RPMI8226 (cell line): ENCODE data around the gene ANXA11.
"Not testable (repeated sequence)": the region's sequence is repeated elsewhere in the genome, so short reads cannot be mapped to it uniquely, and the experiment has no call there.

ENCODE experiments used
- DNase-seq: peaks from one replicate; pipeline ENCODE4 v3.0.0-alpha.2; 2015

ANXA11 gene

GRCh38 chr10:80205477-80206276 lies at the start of gene ANXA11:
TSS of gene ANXA11 (minus strand) at chr10:80205537. CDS start at chr10:80172861, 32,676 bp downstream.
- DNase-seq = peak; percentile 93

DNA sequence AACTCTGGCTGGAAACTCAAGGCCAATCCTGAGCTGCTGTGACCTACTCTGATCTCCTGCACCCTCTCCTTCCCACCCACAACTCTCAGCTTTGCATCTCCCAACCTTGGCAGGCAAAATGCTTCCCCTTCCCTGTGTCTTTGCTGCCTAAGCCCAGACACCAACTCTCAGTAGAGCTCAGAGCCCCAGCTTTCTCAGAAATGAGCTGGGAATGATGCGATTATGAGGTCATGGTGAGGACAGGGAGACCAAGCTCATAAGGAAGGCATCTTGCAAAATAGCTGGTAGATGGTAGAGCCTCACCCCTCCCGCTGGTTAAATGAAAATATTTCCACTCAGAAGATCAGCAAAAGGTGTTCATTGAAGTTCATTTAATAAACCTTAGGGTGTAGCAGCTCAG lies 49.4 kb upstream of the ANXA11 start:
- not testable (repeated sequence) for DNase-seq

- not testable (repeated sequence) for DNase-seq
Measured at GRCh38 chr10:80253963-80254271, 48.6 kb upstream of the ANXA11 start.

DNA sequence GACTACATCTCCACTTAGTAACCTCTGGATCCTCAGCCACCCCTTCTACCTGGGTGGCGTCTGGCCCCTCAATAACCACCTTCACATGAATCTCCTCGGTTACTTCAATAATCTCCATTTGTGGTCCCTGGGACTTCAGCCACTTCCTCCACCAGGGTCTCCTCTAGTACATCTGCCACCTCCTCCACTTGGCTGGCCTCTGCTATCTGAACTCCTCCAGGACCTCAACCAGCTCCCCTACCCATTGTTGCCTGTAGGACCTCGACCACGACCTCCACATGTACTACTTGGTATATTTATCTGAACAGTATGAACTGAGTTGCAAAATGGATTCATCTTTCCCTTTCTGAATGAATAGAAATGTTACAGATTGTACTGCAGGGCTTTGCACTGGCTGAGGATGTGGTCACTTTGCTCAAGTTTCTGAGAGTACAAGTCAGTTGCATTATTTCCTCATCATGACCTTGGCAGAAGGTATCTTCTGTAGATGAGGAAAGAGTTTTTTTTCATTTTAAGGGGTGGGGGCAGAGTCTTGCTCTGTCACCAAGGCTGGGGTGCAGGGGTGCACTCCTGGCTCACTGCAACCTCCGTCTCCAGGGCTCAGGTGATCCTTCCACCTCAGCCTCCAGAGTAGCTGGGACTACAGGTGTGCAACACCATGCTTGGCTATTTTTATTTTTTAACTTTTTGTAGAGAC lies 48.1 kb upstream of the ANXA11 start:
- peak; percentile 83 for DNase-seq

DNA sequence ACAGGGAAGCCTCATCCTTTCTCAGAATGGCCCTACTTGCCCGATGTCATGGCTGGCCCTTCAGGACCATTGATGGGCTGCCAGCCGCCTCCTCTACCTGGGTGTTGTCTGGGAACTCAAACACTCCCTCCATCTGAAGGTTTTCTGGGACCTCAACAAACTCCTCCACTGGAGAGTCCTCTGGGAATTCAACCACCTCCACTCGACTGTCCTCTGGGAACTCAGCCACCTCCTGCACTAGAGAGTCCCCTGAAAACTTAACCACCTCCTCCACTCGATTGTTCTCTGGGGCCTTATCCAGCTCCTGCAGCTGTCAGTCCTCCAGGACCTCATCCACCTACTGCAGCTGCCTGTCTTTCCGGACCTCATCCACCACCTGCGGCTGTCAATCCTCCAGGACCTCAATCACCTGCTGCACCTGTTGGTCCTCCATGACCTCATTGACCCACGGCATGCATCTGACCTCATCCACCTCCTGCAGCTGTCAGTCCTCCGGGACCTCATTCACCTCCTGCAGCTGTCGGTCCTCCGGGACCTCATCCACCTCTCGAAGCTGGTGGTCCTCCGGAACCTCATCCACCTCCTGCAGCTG lies 47.1 kb upstream of the ANXA11 start:
- DNase-seq = peak; percentile 89

GRCh38 chr10:80251703-80252280 lies 46.5 kb upstream of the ANXA11 start:
- not testable (repeated sequence) for DNase-seq

DNA sequence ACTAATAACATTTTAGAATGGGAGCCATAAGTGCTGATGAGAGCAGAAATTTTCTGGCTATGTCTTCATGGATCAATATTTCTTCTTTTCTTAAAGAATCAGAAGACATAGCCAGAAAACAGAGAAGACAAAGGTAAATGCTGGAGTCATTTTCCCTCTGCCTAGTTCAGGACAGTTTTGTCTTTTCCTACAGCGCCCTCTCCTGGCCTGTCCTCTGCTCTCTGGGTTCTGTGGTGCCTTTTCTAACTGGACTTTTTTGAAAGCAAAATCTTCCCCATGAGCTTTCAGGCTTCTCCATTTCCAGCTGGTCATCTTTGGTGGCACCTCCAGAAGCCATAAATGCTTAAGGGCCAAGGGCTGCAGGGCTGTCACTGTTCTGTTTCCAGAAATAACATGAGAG lies 45.1 kb upstream of the ANXA11 start:
- not testable (repeated sequence) for DNase-seq

GRCh38 chr10:80249906-80250305 lies 44.6 kb upstream of the ANXA11 start:
- not testable (repeated sequence) for DNase-seq

DNA sequence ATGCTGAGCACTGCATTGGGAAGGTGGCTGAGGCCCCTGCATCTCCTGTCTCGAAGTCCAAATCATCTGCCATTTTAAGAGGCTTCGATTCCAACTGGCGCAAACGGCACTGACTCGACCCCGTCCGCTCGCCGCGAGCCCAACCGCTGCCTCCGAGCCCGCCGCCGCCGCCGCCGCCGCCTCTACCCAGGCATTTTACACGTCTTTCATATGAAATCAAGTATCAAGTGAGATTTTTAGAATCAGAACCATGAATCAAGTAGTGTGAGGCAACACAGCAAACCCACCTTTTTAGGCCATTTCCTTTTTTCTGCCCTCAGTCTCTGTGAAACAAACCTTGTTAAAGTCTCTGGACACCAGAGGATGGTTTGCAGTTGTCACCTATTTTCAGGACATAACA lies 42.3 kb upstream of the ANXA11 start:
- not testable (repeated sequence) for DNase-seq

- not testable (repeated sequence) for DNase-seq
Measured at GRCh38 chr10:80244371-80244770, 39.0 kb upstream of the ANXA11 start.

GRCh38 chr10:80242341-80242740 lies 37.0 kb upstream of the ANXA11 start:
- not testable (repeated sequence) for DNase-seq

DNA sequence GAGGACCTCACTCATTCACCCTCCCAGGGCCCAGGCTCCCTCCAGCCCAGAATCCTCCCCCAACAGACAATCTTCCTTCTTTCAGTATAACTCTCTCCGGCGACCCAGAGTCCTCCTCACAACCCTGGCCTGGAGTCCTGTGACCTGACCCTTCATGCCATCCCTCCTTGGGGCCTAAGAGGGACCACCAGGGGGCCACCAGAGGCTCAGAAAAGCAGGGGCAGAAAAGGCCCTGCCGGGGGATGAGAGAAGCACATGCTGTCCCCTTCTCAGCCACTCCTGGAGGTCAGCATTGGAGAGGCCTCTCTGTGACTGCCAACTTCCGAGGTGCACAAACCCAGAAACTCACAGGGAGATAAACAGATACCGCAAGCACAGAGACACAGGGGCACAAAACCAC lies 31.1 kb upstream of the ANXA11 start:
- not testable (repeated sequence) for DNase-seq

- DNase-seq = peak; percentile 15
Measured at GRCh38 chr10:80234331-80235235, 29.2 kb upstream of the ANXA11 start.

- DNase-seq = not testable (repeated sequence)
Measured at GRCh38 chr10:80233871-80234270, 28.5 kb upstream of the ANXA11 start.

DNA sequence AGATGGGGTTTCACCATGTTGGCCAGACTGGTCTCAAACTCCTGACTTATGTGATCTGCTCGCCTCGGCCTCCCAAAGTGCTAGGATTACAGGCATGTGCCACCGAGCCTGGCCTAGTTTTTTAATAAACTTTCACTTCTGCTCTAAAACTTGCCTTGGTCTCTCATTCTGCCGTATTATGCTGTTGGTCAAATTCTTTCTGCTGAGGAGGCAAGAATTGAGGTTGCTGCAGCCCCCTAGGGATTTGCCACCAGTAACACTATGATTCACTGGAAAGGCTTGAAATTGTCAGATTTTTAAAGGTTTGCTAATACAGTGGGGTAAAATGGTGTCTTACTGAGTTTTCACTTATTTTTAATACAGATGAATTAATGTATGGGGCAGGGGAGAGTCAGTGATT lies 21.4 kb upstream of the ANXA11 start:
- peak; percentile 23 for DNase-seq

GRCh38 chr10:80223031-80223419 lies 17.7 kb upstream of the ANXA11 start:
- not testable (repeated sequence) for DNase-seq

DNA sequence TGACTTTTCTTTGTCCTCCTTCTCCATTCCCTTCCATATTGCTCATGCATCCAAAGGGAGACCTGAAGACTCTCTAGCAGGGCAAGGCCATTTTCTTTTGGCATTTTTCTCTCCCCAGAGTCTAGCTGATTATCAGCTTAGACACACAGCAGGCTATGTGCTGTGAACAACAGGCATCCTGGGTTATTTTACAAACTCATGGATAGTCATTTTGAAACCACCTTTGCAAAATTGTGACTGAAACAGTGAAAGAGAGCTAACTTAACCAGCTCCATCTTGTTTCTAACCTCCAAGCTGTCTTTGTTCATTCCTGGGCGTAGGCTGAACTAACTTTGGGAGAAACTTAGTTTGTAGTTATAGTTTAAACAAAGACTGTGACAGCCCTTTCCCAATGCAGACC lies 13.5 kb upstream of the ANXA11 start:
- DNase-seq = not testable (repeated sequence)

GRCh38 chr10:80214368-80214982 lies 9.1 kb upstream of the ANXA11 start:
- not testable (repeated sequence) for DNase-seq

GRCh38 chr10:80212535-80213115 lies 7.3 kb upstream of the ANXA11 start:
- not testable (repeated sequence) for DNase-seq

DNA sequence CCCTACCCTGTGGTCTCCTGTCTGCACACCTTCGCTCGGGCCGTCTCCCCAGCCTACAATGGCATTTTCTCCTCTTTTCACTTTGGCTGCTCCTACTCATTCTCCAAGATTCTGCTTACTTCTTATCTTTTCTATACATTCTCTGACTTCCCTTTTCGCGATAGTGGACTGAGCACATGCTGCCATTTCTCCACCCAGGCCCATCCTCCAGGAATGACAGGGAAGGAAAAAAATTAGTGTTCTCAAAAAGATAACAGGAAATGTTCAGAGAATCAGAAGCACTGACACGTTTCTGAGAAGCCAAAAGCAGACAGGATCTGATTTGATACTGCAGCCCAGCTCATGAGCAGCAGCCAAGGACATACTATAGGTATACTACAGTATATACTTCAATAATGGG lies 6.4 kb upstream of the ANXA11 start:
- no peak for DNase-seq

DNA sequence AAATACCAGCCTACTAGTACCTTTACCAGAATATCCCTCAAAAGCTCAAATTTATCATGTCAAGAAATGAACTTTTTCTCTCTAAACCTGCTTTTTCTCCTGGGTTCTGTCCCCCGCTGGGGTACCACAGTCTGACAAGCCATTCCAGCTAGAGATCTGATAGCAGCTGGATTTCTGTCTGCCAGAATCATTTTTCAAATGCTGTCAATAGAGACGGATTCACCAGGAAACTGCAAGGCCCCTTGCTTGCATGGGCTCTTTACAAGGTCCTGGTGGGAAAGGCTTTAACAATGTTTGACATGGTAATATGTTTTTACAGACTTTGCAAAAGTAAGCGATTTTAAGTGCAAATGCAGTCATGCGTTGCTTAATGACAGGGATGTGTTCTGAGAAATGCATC lies 4.9 kb upstream of the ANXA11 start:
- DNase-seq = no peak
